GM18870 (cell line): ENCODE results near the gene CCDC34.

Experiments used
- ATAC-seq: cut with Tn5 transposase; IDR thresholded peaks from one replicate; pipeline ENCODE4 v1.9.1; 2021; ENCODE audit warnings: moderate library complexity; ENCODE audit not compliant: unreplicated experiment

The CCDC34 gene

GRCh38 chr11:27291954-27292636, 70.9 kb downstream of the CCDC34 start:
- ATAC-seq, result no peak

DNA sequence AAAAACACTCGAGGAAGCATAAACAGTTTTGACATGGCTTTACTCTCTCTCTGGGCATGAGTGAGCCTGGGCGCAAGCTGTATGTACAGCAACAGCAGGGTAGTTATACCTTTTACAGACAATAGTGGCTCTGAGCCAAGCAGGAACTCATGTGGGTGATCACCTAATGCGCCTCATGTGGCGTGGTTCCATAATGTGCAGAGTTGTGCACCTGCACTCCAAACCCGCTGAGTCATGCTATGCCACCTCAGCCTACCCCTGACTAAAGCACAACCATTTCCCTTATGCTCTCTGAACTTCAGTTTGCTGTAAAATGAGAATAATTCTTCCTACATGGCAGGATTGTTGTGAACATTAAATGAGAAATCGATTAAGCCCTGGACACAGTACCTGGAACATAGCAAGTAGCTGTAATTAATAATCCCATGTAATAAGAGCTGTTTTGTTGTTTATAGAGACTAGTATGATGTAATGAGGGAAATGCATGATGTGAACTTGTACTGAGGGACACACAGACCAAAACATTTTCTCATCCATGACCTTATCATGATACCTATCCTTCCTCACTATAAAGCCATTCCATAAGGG, 71.6 kb downstream of the CCDC34 start:
- ATAC-seq, result no peak

- ATAC-seq, result no peak
Observed at GRCh38 chr11:27290261-27291050, 72.6 kb downstream of the CCDC34 start.
